T-helper 1 cell (primary cell): ENCODE data around the gene RGS7BP.

Source experiments
- DNase-seq, 5 donors: peaks; one replicate each; pipeline ENCODE4 v3.0.0-alpha.2; 2012 to 2020

The RGS7BP gene

DNA sequence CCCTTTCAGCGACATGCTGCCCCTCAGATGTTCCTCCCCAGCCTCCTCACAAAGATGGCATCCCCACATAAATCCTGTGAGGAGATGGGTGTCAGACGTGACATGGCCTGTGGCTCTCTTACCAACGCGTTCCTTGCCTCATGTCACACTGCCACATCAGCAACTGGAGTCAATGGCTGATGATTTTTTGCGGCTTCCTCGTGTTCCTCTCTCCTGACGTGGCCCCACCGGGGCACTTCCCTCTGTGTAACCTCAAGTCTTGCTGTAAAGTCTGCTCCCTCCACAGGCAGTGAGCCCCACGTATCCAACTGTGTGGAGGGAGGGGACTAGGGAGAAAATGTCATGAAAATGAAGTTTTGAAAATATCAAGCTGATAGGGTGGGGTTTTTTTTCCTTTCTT, 131.3 kb downstream of the RGS7BP start:
- no peak for DNase-seq

DNA sequence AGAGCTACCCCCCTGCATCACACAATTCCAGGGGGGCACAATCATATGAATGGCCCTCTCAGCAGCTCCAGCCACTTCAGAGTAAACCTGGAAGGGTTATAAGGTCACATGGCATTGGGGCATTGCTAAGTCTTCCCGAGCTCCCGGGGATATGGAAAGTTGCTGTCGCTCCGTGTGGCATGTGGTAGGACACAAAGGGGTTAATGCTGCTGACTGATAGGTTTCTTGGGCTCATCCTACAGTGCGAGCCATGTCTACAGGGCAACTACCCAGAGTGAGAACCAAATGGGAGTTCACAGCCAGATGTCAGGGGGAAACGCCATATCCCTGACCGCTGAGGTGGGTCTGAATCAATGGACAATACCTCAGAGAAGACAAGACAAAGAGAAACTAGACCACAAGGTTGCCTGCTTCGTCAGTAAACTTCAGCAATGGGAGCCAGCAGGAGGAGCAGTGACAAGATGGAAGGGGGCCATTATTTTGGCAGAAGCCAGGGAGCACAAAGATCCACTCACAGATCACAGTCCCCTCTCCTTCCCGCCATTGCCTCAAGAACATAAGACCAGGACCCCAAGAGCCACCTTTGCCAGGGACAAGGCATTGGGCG, 132.1 kb downstream of the RGS7BP start:
- no peak for DNase-seq

DNA sequence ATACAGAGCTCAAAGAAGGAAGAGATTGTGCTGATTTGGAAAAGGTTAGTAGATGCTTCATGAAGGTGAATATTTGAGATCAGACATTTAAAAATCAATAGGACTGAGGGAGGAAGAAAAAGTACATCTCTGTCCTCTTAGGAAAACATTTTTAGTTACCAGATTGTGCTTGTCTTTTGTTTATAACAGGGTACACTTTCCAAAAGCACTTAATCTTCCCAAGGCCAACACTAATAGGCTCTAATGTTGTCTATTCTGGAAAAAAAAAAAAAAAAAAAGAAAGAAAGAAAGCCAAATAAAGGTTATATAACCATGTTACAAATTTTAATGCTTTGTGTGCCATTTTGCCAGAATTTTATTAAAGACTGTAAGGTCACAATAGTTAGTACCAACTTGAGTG, 139.0 kb downstream of the RGS7BP start:
- DNase-seq, result no peak

DNA sequence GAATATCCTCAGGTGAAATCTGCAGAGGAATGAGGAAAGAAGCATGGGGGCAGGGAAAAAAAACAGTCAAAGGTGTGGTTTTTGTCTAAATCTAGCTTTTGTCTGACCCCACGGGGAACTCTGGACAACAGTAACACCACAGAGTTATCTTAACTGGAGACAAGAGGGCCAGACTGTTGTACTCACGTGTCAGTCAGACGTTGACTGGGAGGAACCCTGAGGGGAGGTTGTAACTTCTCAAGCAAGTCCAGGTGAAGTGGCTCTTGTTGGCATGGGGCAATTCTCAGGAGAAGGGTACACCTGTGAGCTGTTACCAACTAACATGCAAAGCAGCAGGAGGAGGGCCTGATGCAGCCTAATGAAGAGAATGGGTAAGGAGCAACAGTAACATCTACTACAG, 140.4 kb downstream of the RGS7BP start:
- no peak for DNase-seq

DNA sequence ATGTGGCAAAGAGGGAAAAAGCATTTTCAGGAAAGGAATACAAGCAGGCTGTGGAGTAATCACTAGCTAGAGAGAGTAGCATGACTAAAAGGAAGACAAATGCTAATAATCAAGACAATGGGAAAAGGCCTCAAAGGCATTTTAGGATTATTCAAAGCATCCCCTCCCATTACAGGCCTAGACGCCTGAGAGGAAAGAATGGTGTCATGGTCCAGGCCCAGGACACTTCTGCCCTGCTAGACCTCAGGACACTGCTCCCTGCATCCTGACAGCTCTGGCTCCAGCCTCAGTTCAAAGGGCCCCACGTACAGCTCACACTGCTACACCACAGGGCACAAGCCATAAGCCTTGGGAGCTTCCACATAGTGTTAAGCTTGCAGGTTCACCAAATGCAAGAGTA, 143.7 kb downstream of the RGS7BP start:
- no peak for DNase-seq

DNA sequence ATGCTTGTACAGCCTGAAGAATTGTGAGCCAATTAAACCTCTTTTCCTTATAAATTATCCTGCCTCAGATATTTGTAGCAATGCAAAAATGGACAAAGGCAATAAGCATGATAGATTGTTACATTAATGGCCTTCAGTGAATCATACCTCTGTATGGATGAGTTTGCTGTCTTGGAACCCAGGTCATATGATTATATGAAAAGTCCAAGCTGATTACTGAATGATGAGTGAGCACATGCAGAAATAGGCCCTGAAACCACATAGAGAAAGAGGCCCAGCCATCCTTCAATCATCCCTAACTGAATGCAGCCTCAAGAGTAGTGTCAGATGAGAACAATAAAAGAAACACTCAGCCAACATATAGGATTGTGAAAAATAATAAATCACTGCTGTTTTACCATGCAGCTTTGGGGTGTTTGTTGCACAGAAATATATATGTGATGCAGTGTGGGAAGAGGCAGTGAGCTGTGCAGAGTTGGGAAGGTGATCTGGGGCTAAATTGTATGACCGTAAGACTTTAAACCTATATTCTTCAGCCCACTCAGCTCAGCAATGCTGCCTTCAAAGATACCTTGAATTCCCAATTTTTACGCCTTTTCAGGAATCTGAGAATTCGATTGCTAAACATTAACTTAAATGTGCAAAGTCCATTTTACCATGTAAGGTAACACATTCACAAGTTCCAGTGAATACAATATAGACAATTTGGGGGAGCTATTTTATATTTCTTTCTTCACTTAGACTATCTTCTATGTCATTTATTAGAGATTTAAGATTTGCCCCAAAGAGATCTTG, 148.1 kb downstream of the RGS7BP start:
- DNase-seq, result no peak

DNA sequence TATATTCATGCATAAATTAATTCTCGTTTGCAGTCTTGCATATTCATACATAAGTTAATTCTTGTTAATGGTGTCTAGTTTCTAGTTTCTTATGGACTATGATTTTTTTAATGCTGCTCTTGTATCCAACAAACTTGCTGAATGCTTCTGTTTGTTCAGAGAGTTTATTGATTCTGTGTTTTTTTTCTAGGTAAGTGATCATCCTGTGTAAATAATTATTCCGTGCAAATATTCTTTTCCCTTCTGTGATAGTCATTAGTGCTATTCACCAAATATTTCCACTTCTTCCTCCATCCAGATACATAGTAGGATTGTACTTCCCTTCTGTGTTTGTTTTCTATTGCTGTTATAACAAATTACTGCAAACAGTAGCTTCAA, 148.7 kb downstream of the RGS7BP start:
- DNase-seq, result no peak

DNA sequence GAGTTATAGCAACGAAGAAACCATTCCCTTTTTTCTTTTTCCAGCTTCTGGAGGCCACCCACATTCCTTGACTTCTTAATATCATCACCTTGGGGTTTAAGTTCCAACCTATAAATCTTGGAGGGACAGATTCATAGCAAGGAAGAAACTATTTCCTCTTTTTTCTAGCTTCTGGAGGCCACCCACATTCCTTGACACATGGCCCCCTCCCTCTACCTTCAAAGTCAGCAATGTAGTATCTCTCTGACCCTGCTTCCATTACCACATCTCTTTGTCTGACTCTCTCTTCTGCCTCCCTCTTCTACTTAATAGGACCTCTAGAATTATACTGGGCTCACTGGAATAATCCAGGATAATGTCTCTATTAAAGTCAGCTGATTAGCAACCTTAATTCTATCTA, 149.8 kb downstream of the RGS7BP start:
- DNase-seq, result no peak

DNA sequence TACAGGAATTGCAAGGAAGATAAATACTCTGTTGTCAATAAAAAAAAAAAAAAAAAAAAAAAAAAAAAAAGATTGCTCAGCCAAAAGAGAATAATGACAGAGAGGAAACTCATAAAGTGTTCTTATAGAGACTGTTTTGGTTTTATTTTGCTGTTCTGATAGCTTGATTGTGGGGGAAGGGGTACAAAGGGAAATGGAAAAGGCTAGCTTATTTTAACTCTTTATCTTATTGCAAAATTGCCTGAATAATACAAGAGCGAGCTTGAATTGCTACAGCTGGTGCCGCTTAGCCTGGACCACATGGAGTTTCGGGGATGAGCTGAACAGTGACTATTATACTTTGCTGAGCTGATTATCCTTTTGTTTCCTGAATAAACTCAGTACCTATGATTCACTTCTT, 153.5 kb downstream of the RGS7BP start:
- DNase-seq, result no peak
